CD8-positive, alpha-beta memory T cell (primary cell): ENCODE results near the gene TRIM52. TPM values are rescaled to one million over a fixed set of nuclear protein-coding genes. Genes with fewer than 3 reads are reported as not detected.

Experiments used
- CTCF ChIA-PET: fragments of 350-600 bp; sonication (Branson Sonifier 250); formaldehyde crosslinking; loops from one replicate; lab custom pipeline; 2021; ENCODE audit warnings: antibody characterized with exemption; lab: Charles Lee
- POLR2A ChIA-PET: fragments of 350-600 bp; sonication (Branson Sonifier 250); formaldehyde crosslinking; loops from one replicate; lab custom pipeline; 2021; ENCODE audit warnings: antibody characterized with exemption; lab: Charles Lee
- DNase-seq, 5 donors: peaks; one replicate each; pipeline versions ENCODE4 v3.0.0 to v3.0.0-alpha.2; 2020 to 2022; ENCODE audit warnings: mixed read lengths in 1 of 5
- H3K27ac ChIP-seq: one replicate; pipeline ENCODE4 v1.7.0; 2013; ENCODE audit warnings: low read depth, mild to moderate bottlenecking, low read length, moderate library complexity
- H3K27me3 ChIP-seq: 2 replicates; pipeline ENCODE4 v1.7.0; 2013; ENCODE audit warnings: low read length, mild to moderate bottlenecking; ENCODE audit not compliant: insufficient read depth, poor library complexity, severe bottlenecking
- H3K36me3 ChIP-seq: 2 replicates; pipeline ENCODE4 v1.7.0; 2013; ENCODE audit warnings: mild to moderate bottlenecking, low read length, moderate library complexity; ENCODE audit not compliant: insufficient read depth
- H3K4me1 ChIP-seq: 2 replicates; pipeline ENCODE4 v1.7.0; 2013; ENCODE audit warnings: mild to moderate bottlenecking, low read length, moderate library complexity; ENCODE audit not compliant: insufficient read depth
- H3K4me3 ChIP-seq: 2 replicates; pipeline ENCODE4 v1.7.0; 2013; ENCODE audit warnings: mild to moderate bottlenecking, low read length
- H3K9me3 ChIP-seq: 2 replicates; pipeline ENCODE4 v1.7.0; 2013; ENCODE audit warnings: mild to moderate bottlenecking, low read length
- H3K27ac Mint-ChIP-seq, 8 donors: one replicate each; pipeline ENCODE4 v1.8.0; 2020 to 2021; ENCODE audit warnings: mixed read lengths in 8 of 8, mild to moderate bottlenecking in 6 of 8, inconsistent platforms in 3 of 8, moderate library complexity in 3 of 8
- H3K27me3 Mint-ChIP-seq, 2 donors: one replicate each; pipeline ENCODE4 v1.8.0; 2020 to 2021; ENCODE audit warnings: mixed read lengths in 2 of 2, mild to moderate bottlenecking in 1 of 2, moderate library complexity in 1 of 2
- H3K36me3 Mint-ChIP-seq, 3 donors: one replicate each; pipeline ENCODE4 v1.8.0; 2020 to 2021; ENCODE audit warnings: mixed read lengths in 3 of 3, inconsistent platforms in 1 of 3, mild to moderate bottlenecking in 1 of 3
- H3K4me1 Mint-ChIP-seq, 3 donors: one replicate each; pipeline ENCODE4 v1.8.0; 2020 to 2021; ENCODE audit warnings: mixed read lengths in 3 of 3, inconsistent platforms in 1 of 3, mild to moderate bottlenecking in 1 of 3
- H3K4me3 Mint-ChIP-seq, 7 donors: one replicate each; pipeline ENCODE4 v1.8.0; 2020 to 2021; ENCODE audit warnings: mixed read lengths in 7 of 7, mild to moderate bottlenecking in 6 of 7, moderate library complexity in 4 of 7, inconsistent platforms in 2 of 7
- H3K9me3 Mint-ChIP-seq, 5 donors: one replicate each; pipeline ENCODE4 v1.8.0; 2020 to 2022; ENCODE audit warnings: mixed read lengths in 5 of 5, mild to moderate bottlenecking in 3 of 5, moderate library complexity in 2 of 5, inconsistent platforms in 1 of 5
- polyA plus RNA-seq: library from polyadenylated mRNA; unstranded; fragments of 300-500 nt; fragmentation: Illumina TruSeq; gene quantifications from one replicate; pipeline ENCODE4 v1.2.3, GENCODE V29; 2021
- total RNA-seq, 2 experiments: library from RNA; stranded (reverse); gene quantifications; one replicate each; pipeline ENCODE4 v1.2.3, GENCODE V29; 2021

TRIM52 gene
- total and polyA plus RNA-seq, 3 experiments from 2014 or later: 14.1 to 46.3 (median 17.1) TPM

GRCh38 chr5:181221105-181221791, 39.7 kb downstream of the TRIM52 start:
- peaks cover 55% of the 10 kb centered on the region for H3K4me1 ChIP-seq
- H3K27ac ChIP-seq: peak overlapping the region; percentile 91
- no peaks in the 10 kb centered on the region for H3K36me3 ChIP-seq
- no peaks in the 10 kb centered on the region for H3K9me3 ChIP-seq
- Mint-ChIP-seq H3K4me1 (peaks cover 67 to 81% (median 68%) of the 10 kb centered on the region in 3 donors), H3K36me3 (peaks cover 0 to 35% (median 0%) of the 10 kb centered on the region in 3 donors), H3K27me3 (peaks cover 4 to 31% of the 10 kb centered on the region in 2 donors), H3K9me3 (peaks cover 0 to 13% (median 11%) of the 10 kb centered on the region in 5 donors), H3K4me3 (peak overlapping the region; percentile 88 to 99 (median 92)), H3K27ac (peak overlapping the region; percentile 91 to 100 (median 100))
- ChIA-PET CTCF (interaction anchor here (1.1 to 3.6 kb wide), 8 partner anchors 14 to 39 kb away, joined by 3 to 40 read pairs (median 10); partner anchors contain the start of genes RACK1 and TRIM52), POLR2A (interaction anchor here (0.6 to 4.4 kb wide), 10 partner anchors 14 to 48 kb away, joined by 3 to 101 read pairs (median 18); partner anchors contain the start of genes RACK1, TRIM52 and TRIM7)
- no peaks in the 10 kb centered on the region for H3K27me3 ChIP-seq
- DNase-seq: peak; percentile 59 to 86 (median 85)
- H3K4me3 ChIP-seq: peak overlapping the region; percentile 85

GRCh38 chr5:181220178-181220515, 40.8 kb downstream of the TRIM52 start:
- peaks cover 0 to 36% (median 0%) of the 10 kb centered on the region in 3 donors for H3K36me3 Mint-ChIP-seq
- H3K27ac Mint-ChIP-seq: peak overlapping the region in 4 of 8 donors; percentile 17 to 100 (median 90)
- H3K4me3 Mint-ChIP-seq: peak overlapping the region in 6 of 7 donors; percentile 29 to 88 (median 54)
- H3K27me3 Mint-ChIP-seq: peaks cover 4 to 31% of the 10 kb centered on the region in 2 donors
- ChIA-PET POLR2A (interaction anchor here (0.6 to 1.0 kb wide), 5 partner anchors 13 to 32 kb away, joined by 3 to 6 read pairs (median 3); no protein-coding TSS in a partner anchor), CTCF (interaction anchor here (1.1 to 2.1 kb wide), 3 partner anchors 9 to 30 kb away, joined by 3 to 8 read pairs (median 3); no protein-coding TSS in a partner anchor)
- Histone ChIP-seq H3K27ac (no peak overlapping the region), H3K27me3 (no peaks in the 10 kb centered on the region), H3K4me3 (no peak overlapping the region), H3K4me1 (peaks cover 49% of the 10 kb centered on the region), H3K36me3 (no peaks in the 10 kb centered on the region), H3K9me3 (no peaks in the 10 kb centered on the region)
- H3K4me1 Mint-ChIP-seq: peaks cover 61 to 74% (median 61%) of the 10 kb centered on the region in 3 donors
- peaks cover 0 to 13% (median 11%) of the 10 kb centered on the region in 5 donors for H3K9me3 Mint-ChIP-seq
- DNase-seq: no peak

- peaks cover 4 to 31% of the 10 kb centered on the region in 2 donors for H3K27me3 Mint-ChIP-seq
Measured at GRCh38 chr5:181219262-181220177, 41.4 kb downstream of the TRIM52 start.

GRCh38 chr5:181218795-181219124, 42.2 kb downstream of the TRIM52 start:
- H3K4me1 Mint-ChIP-seq: peaks cover 49 to 66% (median 50%) of the 10 kb centered on the region in 3 donors
- Histone ChIP-seq H3K9me3 (no peaks in the 10 kb centered on the region), H3K27ac (peak overlapping the region; percentile 25), H3K4me1 (peaks cover 42% of the 10 kb centered on the region), H3K27me3 (no peaks in the 10 kb centered on the region), H3K36me3 (no peaks in the 10 kb centered on the region), H3K4me3 (no peak overlapping the region)
- H3K27me3 Mint-ChIP-seq: peaks cover 4 to 31% of the 10 kb centered on the region in 2 donors
- peaks cover 0 to 13% (median 11%) of the 10 kb centered on the region in 5 donors for H3K9me3 Mint-ChIP-seq
- ChIA-PET CTCF (no interaction called here), POLR2A (no interaction called here)
- H3K4me3 Mint-ChIP-seq: peak overlapping the region; percentile 87 to 96 (median 93)
- peak overlapping the region in 5 of 8 donors; percentile 92 to 100 (median 98) for H3K27ac Mint-ChIP-seq
- H3K36me3 Mint-ChIP-seq: peaks cover 0 to 32% (median 0%) of the 10 kb centered on the region in 3 donors
- DNase-seq: no peak

More at GRCh38 chr5:181219262-181220177, 41.4 kb downstream of the TRIM52 start:
- Histone ChIP-seq H3K27me3 (no peaks in the 10 kb centered on the region), H3K4me1 (peaks cover 43% of the 10 kb centered on the region), H3K4me3 (no peak overlapping the region), H3K9me3 (no peaks in the 10 kb centered on the region), H3K27ac (no peak overlapping the region), H3K36me3 (no peaks in the 10 kb centered on the region)
- CTCF ChIA-PET: interaction anchor here (1.1 to 2.1 kb wide), 3 partner anchors 9 to 29 kb away, joined by 3 to 8 read pairs (median 3); no protein-coding TSS in a partner anchor
- H3K27ac Mint-ChIP-seq: peak overlapping the region in 5 of 8 donors; percentile 17 to 100 (median 78)
- DNase-seq: no peak
- H3K36me3 Mint-ChIP-seq: peaks cover 0 to 35% (median 0%) of the 10 kb centered on the region in 3 donors
- peak overlapping the region; percentile 12 to 88 (median 36) for H3K4me3 Mint-ChIP-seq
- POLR2A ChIA-PET: interaction anchor here (1.0 kb wide), 1 partner anchor 30 kb away, joined by 6 read pairs; no protein-coding TSS in a partner anchor
- peaks cover 0 to 13% (median 11%) of the 10 kb centered on the region in 5 donors for H3K9me3 Mint-ChIP-seq
- peaks cover 55 to 71% (median 56%) of the 10 kb centered on the region in 3 donors for H3K4me1 Mint-ChIP-seq

- no peaks in the 10 kb centered on the region for H3K27me3 ChIP-seq
- peak in 2 of 5 donors; percentile 41 to 61 for DNase-seq
- H3K9me3 ChIP-seq: no peaks in the 10 kb centered on the region
- Mint-ChIP-seq H3K4me1 (peaks cover 46 to 59% (median 50%) of the 10 kb centered on the region in 3 donors), H3K36me3 (peaks cover 0 to 29% (median 4%) of the 10 kb centered on the region in 3 donors), H3K27me3 (peaks cover 4 to 27% of the 10 kb centered on the region in 2 donors), H3K4me3 (peak overlapping the region; percentile 87 to 96 (median 93)), H3K27ac (peak overlapping the region; percentile 92 to 100 (median 98)), H3K9me3 (peaks cover 0 to 13% (median 11%) of the 10 kb centered on the region in 5 donors)
- peaks cover 42% of the 10 kb centered on the region for H3K4me1 ChIP-seq
- H3K27ac ChIP-seq: peak overlapping the region; percentile 26
- CTCF ChIA-PET: interaction anchor here (2.4 to 2.5 kb wide), 2 partner anchors 11 to 27 kb away, joined by 16 to 19 read pairs; no protein-coding TSS in a partner anchor
- H3K4me3 ChIP-seq: peak overlapping the region; percentile 82
- POLR2A ChIA-PET: interaction anchor here (1.2 to 2.7 kb wide), 3 partner anchors 10 to 28 kb away, joined by 9 to 18 read pairs (median 12); no protein-coding TSS in a partner anchor
- no peaks in the 10 kb centered on the region for H3K36me3 ChIP-seq
Measured at GRCh38 chr5:181217803-181218062, 43.2 kb downstream of the TRIM52 start.

GRCh38 chr5:181217111-181217802, 43.7 kb downstream of the TRIM52 start:
- Mint-ChIP-seq H3K4me3 (peak overlapping the region; percentile 87 to 96 (median 93)), H3K27ac (peak overlapping the region; percentile 92 to 100 (median 98)), H3K27me3 (peaks cover 4 to 22% of the 10 kb centered on the region in 2 donors), H3K36me3 (peaks cover 0 to 25% (median 4%) of the 10 kb centered on the region in 3 donors), H3K9me3 (peaks cover 0 to 12% (median 8%) of the 10 kb centered on the region in 5 donors), H3K4me1 (peaks cover 43 to 54% (median 45%) of the 10 kb centered on the region in 3 donors)
- ChIA-PET CTCF (interaction anchor here (1.8 to 2.5 kb wide), 3 partner anchors 10 to 32 kb away, joined by 5 to 19 read pairs (median 16); no protein-coding TSS in a partner anchor), POLR2A (interaction anchor here (0.6 to 2.7 kb wide), 4 partner anchors 10 to 45 kb away, joined by 3 to 18 read pairs (median 10); no protein-coding TSS in a partner anchor)
- H3K27ac ChIP-seq: peak overlapping the region; percentile 26
- DNase-seq: peak; percentile 61 to 76 (median 70)
- H3K27me3 ChIP-seq: no peaks in the 10 kb centered on the region
- peak overlapping the region; percentile 82 for H3K4me3 ChIP-seq
- no peaks in the 10 kb centered on the region for H3K36me3 ChIP-seq
- peaks cover 38% of the 10 kb centered on the region for H3K4me1 ChIP-seq
- no peaks in the 10 kb centered on the region for H3K9me3 ChIP-seq
